GM21528 (cell line): ENCODE results near the gene CLEC11A.

Experiments used
- ATAC-seq: cut with Tn5 transposase; IDR thresholded peaks from one replicate; pipeline ENCODE4 v1.9.1; 2021; ENCODE audit warnings: mild to moderate bottlenecking, moderate library complexity; ENCODE audit not compliant: unreplicated experiment, low FRiP score

Gene CLEC11A

GRCh38 chr19:50703915-50704796, 19.0 kb upstream of the CLEC11A start:
- ATAC-seq: no peak

DNA sequence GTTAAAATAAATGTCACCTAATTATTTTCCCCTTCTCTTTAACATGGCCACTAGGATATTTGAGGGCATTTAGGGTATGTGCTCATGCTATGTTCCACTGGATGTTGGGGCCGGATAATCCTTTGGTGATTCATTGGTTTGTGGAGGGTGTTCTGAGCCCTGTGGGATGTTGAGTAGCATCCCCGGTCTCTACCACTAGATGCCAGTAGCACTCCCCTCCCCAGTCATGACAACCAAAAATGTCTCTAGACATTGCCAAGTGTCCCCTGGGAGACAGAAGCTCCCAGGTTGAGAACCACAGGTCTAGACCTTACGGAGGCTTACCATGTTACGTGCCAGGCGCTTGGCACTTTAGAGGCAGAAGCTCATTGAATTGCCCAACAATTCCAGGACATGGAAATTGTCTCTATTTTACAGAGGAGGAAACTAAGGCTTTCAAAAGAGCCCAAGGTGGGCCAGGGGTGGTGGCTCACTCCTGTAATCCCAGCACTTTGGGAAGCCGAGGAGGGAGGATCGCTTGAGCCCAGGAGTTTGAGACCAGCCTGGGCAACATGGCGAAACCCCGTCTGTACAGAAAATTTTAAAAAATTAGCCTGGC, 17.6 kb upstream of the CLEC11A start:
- ATAC-seq: no peak

DNA sequence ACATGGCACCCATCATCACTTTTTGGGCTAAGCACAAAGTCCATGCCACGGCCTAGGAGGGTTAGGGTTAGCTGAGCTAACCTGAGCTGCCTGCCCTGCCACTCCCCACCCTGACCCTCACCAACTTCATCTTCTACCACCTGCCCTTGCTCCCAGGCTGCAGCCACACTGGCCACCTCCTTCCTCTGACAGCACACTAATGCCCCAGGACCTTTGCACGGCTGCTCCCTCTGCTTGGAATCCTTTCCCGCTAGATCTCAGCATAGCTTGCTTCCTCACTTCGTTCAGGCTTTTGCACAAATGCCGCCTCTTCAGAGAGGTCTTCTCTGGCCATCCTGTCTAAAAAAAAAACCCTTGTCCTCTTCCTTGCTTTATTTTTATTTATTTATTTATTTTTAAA, 16.8 kb upstream of the CLEC11A start:
- ATAC-seq: no peak

DNA sequence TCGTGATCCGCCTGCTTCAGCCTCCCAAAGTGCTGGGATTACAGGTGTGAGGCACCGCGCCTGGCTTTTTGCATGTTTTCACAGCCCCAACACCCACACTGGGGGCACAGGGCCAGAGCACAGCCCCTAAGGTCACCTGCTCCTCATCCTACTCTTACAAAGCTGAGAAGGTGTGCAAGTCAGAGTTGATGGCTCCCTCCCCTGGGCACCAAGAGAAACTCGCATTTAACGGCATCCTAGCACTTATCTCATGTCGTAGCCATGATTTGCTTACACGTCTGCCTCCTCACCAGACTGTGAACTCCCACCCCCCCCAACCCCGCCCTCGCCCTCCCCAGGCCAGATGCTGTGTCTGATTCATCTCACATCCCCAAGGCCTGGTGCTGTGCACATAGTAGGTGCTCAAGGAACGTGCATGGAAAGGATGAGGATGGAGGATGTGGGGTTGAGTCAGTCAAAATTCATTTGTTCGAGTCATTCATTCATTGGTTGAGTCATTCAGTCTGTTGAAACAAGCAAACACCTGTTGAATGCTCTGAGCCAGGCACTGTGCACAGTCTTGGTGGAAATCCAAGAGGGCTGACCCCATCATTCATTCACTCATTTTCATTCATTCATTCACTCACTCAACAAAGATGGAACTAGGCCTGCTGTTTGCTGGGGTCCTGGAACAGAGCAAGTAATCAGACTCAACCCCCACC, 14.8 kb upstream of the CLEC11A start:
- ATAC-seq: no peak

DNA sequence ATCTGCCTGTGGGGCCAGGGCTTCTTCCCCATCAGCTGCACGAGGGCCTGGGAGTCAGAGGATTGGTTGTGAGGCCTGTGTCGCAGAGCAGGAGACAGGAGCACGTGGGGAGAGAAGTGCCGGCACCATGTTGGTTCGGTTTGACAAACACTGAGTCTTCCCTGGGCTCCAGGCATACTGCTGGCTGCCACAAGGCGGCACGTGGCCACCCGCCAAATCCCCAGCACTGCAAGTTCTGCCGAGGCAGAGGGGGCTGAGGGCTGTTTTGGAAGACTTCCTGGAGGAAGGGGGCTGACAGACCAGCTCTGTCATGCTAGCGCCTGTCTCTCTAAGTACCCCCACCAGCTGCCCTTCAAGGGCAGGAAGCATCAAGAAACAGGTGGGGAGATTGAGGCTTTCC, 13.1 kb upstream of the CLEC11A start:
- no peak for ATAC-seq

- ATAC-seq: no peak
Observed at GRCh38 chr19:50710612-50711011, 12.6 kb upstream of the CLEC11A start.

DNA sequence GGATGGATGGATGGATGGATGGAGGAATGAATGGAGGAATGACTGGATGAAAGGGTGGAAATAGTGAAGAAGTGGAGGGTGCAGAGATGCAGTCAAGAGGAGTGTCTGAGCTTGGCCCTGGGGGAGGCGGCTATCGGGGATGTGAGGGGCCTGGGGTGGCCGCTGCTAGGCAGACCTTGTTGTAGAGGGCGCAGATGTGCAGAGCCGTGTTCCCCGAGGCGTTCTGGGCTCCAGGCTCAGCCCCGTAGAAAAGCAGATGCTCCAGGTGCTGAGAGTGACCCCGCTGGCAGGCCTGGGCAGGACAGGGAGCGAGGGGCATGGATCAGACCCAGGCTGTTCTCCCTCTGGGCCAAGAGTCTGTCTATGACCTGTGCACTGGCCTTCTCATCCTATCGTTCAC, 12.0 kb upstream of the CLEC11A start:
- no peak for ATAC-seq

- no peak for ATAC-seq
Observed at GRCh38 chr19:50711805-50712204, 11.4 kb upstream of the CLEC11A start.

DNA sequence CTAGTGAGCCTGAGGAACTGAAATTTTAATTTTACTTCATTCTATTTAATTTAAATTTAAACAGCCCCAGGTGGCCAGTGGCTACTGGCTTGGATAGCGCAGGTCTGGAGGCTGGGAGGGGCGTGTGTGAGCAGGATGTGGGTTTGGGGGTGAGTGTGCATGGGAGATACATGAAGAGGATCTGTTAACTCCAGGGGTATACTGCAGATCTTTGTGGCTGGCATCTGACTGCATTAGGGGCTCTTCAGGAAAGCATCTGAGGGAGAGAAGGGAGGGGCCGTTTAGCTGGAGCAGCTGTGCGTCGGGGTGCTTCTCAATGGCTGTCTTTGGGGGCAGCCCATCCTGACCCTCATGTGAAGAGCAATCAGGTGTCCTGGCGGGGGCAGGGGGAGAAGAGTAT, 10.3 kb upstream of the CLEC11A start:
- ATAC-seq: no peak

GRCh38 chr19:50713556-50714236, 9.5 kb upstream of the CLEC11A start:
- no peak for ATAC-seq

GRCh38 chr19:50716178-50717025, 6.8 kb upstream of the CLEC11A start:
- no peak for ATAC-seq

DNA sequence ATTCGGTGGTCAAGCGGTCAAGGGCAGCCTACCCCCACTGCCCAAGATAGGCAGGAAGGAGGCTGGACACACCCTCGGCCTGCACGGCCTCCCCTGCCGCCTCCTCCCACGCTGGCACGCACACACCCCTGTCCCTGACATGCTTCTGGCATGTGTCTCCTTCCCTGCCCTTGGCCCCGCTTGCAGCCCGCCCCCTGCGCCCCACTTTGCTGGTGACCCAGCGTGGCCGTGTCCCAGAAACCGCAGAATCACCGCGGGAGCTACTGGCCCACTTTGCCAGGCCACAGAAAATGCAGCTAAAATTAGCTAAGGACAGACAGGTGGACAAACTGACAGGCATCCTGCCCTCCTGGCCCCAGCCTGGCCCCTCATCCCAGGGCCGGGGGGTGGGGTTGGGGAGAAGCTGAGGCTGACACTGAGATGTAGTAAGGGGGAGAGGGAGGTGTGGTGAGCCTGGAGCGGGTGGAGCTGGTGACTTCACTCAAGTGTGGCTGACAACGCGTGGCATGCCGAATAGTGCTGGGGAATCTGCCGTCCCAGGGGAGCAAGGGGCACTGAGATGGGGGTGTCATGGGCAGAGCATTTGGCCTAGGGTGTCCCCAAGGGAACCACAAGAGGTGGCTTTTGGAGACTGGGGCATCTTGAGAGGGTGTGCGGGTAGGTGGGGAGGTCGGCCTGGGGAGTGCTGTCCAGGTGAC, 6.0 kb upstream of the CLEC11A start:
- ATAC-seq: no peak

- ATAC-seq: no peak
Observed at GRCh38 chr19:50717891-50718254, 5.3 kb upstream of the CLEC11A start.

- ATAC-seq: no peak
Observed at GRCh38 chr19:50718255-50719118, 4.7 kb upstream of the CLEC11A start.

DNA sequence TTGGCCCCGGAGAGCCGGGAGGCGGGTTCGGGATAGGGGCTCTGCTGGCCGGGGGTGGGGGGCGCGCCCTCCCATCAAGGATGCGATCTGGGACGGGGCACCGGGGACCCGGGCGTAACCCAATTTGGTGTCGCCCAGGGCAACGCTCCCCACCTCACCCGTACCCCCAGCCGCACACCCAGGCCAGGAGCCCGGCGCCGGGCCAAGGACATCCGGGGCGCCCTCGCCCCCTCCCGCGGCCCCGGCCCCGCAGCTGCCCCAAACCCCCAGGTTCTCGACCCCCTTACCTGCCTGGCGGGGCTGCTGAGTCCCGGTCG, 4.1 kb upstream of the CLEC11A start:
- no peak for ATAC-seq

DNA sequence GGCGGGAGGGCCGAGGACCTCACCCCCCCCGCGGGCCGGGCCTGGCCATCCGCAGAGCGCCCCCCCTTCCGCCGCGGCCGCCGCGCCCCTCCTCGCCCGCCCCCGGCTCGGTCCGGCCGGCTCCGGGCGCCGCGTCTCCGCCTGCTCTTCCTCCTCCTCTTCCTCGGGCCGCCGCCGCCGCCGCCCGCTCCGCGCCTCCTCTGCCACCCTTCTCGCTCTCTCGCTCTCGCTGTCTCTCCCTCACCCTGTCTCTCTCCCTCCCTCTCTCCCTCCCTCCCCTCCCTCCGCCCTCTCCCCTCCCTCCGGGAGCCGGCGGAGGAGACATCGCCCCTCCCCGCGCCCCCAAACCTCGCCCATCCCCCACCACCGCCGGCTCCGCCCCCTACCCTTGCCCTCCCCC, 3.6 kb upstream of the CLEC11A start, which contains the start of gene SHANK1:
Gene SHANK1, minus strand, starts transcription at position 237 of the 400 bp plus-strand sequence. CDS start 2,883 bp downstream, outside the sequence.
- no peak for ATAC-seq

DNA sequence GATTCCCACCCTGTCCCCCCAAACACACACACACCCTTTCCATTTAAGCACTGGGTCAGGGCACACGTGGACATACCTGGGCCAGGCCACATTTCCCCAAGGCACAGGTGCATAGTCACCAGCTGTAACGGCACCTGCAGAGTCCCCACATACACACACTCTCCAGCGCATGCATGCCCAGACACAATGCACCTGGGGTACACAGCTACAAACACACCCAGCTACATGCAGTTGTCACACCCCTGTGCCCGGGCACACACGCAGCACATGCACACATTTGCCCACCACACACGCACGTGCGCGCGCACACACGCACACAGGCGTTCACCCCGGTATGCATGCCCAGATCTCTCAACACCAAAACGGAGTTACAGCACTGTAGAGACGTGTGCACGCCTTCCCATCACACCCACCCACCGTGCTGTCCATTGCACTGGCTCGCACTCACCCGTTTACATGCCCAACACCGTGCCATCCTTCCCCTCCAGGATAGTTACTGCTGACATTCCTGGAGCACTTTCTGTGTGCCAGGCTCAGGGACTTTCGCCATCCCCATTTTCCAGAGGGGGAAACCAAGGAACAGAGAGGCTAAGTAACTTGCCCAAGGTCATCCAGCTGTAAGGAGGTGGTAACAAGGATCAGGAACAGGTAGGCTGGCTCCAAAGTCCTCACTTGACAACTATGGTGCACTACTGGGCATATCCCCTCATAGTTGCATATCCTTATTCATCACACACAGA, 2.8 kb upstream of the CLEC11A start:
- ATAC-seq: no peak

- ATAC-seq: no peak
Observed at GRCh38 chr19:50720921-50721381, 2.2 kb upstream of the CLEC11A start.
